Stimulated activated CD8-positive, alpha-beta memory T cell treated with anti-CD3 and anti-CD28 coated beads, Interleukin-7, amount 100 ng/mL, for 4 hours (primary cell): ENCODE measurements around the gene GGNBP2.
A peak's percentile ranks its signal among the peaks of the same experiment; 100 is the strongest.
"Not testable (repeated sequence)": the region's sequence is repeated elsewhere in the genome, so short reads cannot be mapped to it uniquely, and the experiment has no call there.

Experiments
- DNase-seq, 2 donors: peaks; one replicate each; pipeline ENCODE4 v3.0.0-alpha.2; 2020; ENCODE audit warnings: low read depth in 2 of 2

GGNBP2 gene

DNA sequence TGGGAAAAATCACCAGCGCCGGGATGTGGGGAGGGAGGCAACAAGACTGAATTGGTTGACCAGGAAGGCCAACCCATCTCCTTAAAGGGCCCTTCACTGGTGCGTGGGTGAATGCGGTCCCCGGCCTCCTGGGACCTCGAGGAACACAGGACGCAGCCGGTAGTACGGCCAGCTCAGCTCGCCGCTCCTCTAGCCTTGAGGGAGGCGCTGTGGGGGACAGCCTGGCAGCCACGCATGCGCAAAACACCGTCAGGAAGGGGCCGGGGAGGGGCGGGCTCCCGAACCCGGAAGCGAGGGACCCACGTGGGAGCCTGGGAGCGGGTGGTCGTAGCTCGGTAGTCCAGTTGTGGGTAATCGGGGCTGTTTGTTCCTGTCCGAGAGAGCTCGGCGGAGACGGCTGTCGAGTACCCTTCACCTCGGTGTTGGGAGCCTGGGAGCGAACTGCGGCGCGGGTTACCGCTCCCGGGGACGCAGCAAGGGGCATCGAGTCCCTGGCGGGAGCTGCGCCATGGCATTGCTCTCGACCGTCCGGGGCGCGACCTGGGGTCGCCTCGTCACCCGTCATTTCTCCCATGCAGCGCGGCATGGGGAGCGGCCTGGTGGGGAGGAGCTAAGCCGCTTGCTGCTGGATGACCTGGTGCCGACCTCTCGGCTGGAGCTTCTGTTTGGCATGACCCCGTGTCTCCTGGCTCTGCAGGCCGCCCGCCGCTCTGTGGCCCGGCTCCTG is 56.7 kb downstream of the GGNBP2 start, which contains the start of gene MRM1:
Gene MRM1, plus strand, starts transcription at position 281 of the 727 bp plus-strand sequence. Its CDS starts 228 bp downstream, at position 509.
- DNase-seq, result peak; percentile 86 to 91

DNA sequence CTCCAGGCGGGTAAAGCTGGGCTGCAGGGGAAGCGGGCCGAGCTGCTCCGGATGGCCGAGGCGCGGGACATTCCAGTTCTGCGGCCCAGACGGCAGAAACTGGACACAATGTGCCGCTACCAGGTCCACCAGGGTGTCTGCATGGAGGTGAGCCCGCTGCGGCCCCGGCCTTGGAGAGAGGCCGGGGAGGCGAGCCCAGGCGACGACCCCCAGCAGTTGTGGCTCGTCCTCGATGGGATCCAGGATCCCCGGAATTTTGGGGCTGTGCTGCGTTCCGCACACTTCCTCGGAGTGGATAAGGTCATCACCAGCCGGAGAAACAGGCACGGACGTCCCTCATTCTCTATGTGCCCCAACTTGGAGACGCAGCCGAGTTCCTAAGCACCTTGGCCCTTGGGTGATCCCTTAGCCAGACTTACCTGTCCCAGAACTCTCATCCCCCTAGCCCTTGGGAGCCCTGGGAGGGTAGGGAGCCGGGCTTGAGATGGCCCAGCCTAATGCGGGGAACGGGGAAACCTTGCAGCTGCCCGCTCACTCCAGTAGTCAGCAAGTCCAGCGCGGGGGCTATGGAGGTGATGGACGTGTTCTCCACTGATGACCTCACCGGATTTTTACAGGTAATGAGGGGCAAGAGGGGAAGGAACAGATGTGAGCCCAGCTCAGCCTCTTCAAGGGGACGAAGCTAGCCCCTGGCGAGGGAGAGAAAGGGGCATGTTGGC is 57.5 kb downstream of the GGNBP2 start:
- peak in 1 of 2 donors; percentile 3 for DNase-seq

DNA sequence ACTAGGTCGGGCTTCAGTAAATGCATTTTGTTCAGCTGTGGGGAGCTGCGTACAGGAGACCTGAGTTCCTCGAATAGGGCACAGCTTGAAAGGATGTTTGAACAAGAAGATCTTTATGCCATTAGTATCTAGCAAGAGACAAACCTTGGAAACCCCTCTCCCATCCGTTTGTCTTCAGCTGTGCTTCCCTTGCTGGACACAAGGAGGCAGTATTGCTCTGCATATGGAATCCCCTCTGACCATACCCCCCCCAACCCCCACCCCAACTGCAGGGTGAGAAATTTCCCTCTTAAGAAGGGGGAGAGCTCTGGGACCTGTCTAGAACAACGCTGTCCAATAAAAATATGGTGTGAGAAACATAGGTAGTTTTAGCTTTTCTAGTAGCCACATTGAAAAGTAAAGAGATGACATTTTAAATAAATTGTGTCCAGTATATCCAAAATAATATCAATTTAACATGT is 58.2 kb downstream of the GGNBP2 start:
- DNase-seq, result peak; percentile 49 to 60

DNA sequence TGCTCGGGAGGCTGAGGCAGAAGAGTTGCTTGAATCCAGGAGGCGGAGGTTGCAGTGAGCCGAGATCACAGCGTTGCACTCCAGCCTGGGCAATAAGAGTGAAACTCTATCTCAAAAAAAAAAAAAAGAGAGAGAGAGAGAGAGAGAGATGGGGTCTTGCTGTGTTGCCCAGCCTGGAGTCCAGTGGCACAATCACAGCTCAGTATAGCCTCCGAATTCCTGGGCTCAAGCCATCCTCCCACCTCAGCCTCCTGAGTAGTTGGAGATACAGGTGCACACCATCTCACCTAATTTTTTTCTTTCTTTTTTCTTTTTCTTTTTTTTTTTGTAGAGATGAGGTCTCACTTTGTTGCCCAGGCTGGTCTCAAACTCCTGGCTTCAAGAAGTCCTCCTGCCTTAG is 60.3 kb downstream of the GGNBP2 start:
- DNase-seq, result not testable (repeated sequence)

DNA sequence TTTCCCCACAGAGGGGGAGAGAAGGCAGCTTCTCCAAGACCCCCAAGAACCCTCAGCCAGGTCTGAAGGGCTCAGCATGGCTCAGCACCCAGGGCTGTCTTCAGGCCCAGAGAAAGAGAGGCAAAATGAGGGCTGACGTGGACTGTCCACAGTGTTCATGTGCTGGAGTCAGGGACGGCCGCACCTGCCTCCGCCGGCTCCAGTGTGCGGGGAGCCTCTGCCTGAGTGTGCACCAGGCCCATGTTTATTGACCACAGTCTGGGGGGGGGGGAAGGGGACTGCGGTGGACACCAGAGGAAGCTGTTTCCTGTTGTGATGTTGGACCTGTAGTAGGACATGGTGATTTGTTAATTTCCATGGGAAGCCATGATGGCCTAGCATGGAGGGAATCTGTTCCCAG is 63.6 kb downstream of the GGNBP2 start:
- no peak for DNase-seq

DNA sequence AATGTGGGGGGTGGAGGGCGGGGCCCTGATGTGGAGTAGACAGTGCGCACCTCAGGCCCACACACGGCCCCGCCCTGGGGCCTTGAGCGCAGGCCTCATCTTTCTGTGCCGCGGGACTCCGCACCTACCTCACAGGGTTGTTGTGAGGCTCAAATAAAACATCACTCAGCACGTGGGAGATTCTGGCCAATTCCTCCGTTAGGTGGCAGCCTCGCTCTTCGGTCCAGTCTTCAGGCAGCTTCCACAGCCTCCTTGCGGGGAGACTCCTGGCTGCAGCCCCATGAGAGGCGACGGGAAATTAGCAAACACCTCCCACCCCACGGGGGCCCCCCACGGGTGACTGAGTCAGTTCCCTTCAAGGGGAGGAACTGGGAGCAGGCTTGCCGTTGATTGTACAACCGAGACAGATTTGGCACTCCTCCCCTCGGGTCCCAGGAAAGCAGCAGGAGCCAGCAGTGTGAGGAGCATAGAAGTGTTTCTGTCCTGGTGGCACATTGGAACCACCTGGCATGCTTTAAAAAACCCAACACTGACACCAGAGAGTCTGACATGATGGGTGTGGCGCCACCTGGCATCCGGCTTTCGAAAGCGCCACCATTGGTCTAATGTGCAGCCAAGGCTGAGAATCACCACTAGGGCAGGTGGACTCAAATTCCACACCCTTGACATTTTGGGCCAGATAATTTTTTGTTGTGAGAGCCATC is 64.2 kb downstream of the GGNBP2 start:
- DNase-seq, result no peak

DNA sequence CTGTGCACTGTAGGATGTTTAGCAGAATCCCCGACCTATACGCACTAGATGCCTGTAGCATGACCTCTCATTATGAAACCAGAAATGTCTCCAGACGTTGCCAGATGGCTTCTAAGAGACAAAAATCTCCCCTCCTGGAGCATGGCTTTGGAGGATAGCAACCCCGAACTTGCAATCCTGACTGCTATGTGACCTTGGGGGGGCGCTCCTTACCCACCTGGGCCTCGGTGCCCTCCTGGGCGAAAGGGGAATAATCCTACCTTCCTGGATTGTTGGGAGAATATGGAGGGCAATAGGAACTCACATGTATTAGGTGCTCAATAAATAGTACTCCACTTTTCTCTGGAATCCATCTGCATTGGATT is 64.8 kb downstream of the GGNBP2 start:
- DNase-seq, result no peak

DNA sequence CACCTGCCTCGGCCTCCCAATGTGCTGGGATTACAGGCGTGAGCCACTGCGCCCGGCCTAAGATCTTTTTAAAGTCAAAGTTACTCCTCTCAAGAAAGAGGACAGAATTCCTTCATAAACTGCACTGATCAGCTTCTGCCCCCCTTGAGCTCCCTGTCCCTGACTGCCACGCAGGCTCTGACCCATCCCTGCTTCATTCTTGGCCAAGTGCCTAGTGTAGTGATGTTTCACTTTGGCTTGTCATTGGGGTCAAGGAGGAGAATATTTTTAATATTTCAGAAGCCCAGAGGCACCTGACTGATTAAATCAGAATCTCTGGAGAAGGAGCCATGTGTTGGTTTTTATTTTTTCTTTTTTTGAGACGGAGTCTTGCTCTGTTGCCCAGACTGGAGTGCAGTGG is 65.8 kb downstream of the GGNBP2 start:
- DNase-seq, result no peak

DNA sequence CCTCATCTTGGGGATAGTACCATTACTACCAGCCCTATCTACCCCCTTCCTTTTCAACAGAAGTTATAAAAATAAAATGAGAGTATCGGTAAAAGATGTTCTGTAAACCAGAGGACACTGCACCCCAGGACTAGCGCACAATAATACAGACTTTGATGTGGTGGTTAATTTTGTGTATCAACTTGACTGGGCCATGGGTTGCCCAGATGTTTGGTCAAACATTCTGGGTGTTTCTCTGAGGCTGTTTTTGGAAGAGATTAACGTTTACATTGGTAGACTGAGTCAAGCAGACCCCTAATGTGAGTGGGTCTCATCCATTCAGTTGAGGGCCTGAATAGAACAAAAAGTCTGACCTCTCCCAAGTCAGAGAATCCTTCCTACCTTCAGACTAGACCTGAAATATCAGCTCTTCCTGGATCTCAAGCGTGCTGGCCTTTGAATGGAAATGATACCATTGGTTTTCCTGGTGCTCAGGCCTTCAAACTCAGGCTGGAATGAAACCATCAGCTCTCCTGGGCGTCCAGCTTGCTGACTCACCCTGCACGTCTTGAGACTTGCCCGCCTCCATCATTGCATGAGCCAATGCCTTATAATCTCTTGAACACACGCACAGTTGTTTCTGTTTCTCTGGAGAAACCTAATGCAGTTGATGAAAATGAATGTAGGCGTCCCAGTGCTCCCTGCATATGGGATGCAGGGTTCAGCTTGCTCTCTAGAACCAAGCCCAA is 66.8 kb downstream of the GGNBP2 start:
- DNase-seq, result no peak

DNA sequence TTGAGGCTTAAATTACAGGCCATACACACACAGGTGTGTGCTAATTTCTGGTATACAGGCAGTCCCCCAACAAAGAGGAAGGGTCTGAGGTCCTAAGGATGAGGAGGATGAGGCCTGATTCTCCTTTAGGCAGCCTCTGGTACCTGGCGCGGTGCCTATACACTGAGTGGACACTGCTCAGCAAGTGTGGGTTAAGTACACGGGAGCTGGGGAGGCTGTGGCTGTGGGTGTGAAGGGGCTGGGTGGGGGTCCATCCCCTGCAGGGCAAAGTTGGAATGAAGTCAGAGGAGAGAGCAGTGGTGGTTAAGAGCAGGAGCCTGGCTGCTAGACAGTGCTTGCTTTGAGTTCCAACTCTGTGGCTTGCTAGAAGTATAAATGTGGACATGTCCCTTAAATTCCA is 67.6 kb downstream of the GGNBP2 start:
- no peak for DNase-seq

DNA sequence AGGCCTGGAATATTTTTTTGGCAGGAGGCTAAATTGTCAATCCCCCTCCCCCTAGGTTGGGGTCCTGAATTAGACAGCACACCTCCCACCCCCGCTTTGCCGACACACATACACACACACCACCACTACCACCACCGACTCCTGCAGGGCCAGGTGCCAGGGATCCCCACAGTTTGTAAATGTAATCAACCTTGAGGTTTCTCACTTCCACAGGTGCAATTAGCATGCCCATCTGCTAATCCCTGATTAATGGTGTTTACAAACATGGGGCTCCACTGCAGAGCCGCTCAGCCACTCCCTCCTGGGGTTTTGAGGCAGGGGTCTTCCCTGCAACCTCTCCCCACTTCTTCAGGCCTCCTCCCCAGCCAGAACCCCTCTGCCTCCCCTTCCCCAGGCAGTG is 68.4 kb downstream of the GGNBP2 start:
- no peak for DNase-seq

DNA sequence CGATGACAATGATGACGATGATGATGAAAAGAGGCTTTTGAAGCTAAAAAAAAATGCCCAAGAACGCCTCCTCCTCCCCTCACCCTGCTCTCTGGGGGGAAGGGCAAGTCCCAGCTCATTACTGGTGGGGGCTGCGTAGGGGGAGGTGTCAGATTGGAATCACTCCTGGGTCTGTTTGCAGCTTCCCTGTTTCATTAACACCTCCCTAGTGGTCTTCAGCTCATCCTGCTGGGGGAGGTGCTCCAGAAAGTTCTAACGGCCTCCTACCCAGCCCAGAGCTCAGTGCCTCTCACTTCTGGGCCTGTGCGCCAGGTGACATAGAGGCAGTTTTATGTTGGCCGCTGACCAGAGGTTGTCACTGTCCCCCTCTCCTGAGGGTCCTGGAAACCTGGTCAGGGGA is 69.4 kb downstream of the GGNBP2 start:
- no peak for DNase-seq

DNA sequence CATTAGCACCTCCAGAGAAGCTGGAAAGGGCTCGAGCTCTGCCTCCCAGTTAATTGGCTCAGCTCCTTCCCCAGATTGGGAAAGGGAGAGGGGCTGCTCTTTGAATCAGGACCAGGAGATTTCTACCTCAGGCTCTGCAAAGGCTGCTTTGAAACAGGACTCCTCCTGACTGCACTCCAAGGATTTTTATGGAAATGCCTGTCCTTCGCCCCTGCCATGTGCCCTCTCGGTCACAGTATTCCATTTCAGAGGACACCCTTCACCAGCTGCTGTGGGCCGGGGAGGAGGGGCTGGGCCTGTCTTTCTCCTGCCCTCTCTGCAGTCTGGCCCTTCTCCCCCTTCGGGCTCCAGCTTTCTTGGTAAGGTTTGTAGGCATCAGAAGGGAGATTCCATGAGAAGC is 70.2 kb downstream of the GGNBP2 start:
- DNase-seq, result no peak

DNA sequence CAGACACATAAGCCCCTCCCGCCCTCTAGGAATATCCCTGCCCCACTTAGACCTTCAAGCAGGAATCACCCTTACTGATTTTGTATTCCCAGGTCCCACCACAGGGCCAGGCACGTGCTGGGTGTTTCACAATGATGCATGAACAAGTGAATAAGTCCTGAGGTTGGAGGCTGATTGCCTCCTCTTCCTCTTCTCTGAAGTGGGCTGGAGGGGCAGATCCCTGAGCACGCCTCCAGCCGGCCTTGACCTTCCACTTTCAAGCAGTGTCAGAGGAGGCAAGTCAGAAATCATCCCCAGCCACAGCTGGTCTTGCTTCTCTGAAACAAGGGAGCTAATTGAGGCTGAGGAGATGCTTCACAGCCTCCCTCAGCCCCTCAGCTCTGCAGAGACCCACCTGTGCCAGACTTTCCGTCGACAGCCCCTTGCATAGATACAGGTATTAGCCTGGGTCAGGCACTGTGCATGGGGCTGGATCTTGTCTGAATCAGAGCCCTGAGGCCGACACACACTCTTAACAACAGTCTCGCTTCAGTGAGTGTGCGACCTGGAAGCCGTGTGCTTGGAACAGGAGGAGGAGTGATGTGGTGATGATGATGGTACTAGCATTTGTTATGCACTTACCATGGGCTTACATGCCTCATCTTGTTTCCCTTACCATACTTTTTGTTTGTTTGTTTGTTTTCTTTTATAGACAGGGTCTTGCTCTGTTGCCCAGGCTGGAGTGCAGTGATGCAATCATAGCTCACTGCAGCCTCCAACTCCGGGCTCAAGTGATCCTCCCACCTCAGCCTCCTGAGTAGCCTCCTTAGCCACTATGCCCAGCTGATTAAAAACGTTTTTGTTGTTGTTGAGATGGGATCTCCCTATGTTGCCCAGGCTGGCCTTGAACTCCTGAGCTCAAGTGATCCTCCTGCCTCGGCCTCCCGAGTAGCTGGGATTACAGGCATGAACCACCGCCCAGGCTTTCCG is 71.6 kb downstream of the GGNBP2 start:
- DNase-seq, result no peak

DNA sequence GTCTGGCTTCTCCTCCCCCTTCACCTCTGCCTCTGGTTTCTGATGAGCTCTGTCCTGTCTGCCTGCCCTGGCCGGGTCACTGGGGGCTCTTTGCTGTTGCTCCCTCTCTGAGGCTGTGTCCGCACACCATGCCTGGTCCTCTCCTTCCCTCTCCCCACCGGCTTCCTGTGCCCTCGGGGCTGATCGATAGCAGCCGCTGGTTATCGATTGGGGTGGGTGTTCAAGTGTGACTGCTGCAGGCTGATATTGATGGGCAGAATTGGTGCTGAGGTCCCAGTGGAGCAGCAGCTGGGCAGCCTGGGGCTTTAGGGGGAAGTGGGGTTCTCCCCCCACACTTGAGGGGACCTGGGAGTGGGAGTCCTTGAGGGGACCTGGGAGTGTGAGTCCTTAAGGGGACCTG is 73.1 kb downstream of the GGNBP2 start:
- DNase-seq, result no peak

DNA sequence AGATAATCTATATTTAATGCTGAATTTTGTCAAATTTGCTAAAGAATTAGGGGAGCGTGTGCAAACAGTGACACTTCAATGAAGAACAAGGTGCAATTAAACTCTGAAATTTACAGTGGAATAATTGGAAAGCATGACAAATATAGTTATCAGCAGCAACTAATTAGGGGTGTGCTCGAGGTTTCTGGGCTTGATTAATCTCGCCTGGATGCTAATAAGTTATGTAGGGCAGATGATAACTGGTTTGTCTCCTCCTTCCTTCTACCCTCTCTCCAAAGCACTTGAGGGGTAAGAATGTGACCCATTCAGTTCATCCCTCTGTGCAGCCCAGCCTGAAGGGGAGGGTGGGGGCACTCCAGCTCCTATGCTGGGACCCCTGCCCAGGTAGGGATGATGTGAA is 78.6 kb downstream of the GGNBP2 start:
- DNase-seq, result no peak

DNA sequence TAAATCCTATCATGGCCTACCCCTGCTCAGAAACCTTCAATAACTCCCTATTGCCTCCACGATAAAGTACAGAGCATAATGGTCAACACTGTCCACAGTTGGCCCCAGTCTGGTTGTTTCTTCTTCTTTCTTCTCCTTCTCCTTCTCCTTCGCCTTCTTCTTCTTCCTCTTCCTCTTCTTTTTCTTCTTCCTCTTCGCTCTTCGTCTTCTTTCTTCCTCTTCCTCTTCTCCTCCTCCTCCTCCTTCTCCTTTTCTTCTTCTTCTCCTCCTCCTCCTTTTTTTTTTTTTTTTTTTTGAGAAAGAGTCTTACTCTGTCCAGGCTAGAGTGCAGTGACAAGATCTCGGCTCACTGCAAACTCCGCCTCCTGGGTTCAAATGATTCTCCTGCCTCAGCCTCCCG is 80.5 kb downstream of the GGNBP2 start:
- no peak for DNase-seq

DNA sequence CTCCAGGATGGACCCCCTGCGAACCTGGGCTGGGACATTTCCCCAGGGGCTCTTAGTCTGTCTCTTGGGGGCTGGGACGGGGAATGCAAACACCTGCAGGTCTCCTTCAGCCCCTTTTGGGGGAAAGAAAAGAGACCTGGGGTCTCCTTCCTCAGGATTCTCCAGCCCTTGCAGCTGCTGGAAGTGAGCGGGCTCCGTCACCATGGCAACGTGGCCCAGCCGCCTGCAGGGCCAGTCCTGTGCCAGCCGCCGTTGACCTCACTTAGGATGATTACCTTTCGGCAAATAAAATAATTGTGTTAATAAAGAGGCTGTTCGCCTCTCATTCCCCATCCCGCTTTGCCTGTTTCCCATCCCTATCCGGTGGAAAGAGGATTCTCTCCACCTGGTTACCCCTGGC is 82.4 kb downstream of the GGNBP2 start:
- no peak for DNase-seq

DNA sequence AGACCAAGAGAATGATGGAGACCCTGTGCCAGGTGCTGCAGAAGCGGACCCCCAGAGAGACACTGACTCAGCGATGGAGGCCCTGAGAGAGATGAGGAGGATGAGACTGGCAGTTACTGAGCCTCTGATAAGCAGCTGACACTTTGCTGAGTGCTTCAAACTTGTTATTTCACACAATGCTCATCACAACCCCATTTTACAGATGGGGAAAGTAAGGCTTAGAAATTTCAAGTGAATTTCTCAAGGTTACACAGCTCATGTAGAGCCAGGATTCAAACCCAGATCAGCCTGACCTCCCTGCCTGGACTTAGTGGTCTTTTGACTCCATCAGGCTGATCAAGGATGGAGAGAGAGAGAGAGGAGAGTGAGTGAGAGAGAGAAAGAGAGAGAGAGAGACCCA is 83.9 kb downstream of the GGNBP2 start:
- no peak for DNase-seq

DNA sequence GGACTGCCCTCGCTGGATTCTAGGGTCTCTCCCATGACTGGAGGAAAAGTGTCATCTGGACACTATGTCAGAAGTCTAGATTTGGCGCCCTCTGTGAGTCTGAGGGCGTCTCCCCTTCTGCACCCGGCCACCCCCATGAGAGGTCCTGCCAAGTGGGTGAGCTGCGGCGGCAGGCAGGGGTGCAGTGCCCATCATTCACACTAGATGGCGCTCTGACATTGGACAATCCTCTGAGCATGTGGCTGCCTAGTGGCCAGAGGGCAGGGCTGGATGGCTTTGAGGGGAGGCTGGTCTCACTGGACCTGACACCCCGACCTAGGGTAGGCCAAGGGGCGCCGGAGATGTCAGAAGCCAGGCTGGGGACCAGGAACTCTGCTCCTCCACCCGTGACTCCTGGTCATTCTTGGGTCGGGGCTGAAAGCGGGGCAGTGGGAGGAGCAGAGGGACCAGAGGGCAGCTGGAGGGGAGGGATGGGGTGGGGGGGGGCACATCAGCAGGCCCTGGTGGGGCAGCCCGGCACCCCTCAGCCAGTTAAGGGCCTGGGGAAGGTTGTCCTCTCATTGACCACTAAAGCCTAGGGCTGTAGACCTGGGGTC is 84.6 kb downstream of the GGNBP2 start:
- DNase-seq, result peak; percentile 53 to 58
